K562 (cell line): ENCODE measurements around the gene ZCCHC24. TPM values are rescaled to one million over a fixed set of nuclear protein-coding genes. Genes with fewer than 3 reads are reported as not detected.
A peak's percentile ranks its signal among the peaks of the same experiment; 100 is the strongest.

Source experiments
- CLOCK ChIP-seq: fragments of 250-450 bp; sonication (Bioruptor Pico); IDR thresholded peaks from 2 replicates; pipeline ENCODE4 v1.4.0; 2020; ENCODE audit warnings: mild to moderate bottlenecking, moderate library complexity, borderline replicate concordance
- E2F8 ChIP-seq: fragments of 450-650 bp; IDR thresholded peaks from 2 replicates; pipeline ENCODE4 v1.7.1; 2018; ENCODE audit warnings: mild to moderate bottlenecking, low read depth; ENCODE audit not compliant: partially characterized antibody
- ETV6 ChIP-seq, 3 experiments: fragments of 150-350 bp in 1 of 3; sonication (generic) in 1 of 3; formaldehyde crosslinking in 1 of 3; IDR thresholded peaks; 2 replicates each; pipeline versions ENCODE4 v1.6.1 to v1.8.0; 2014 to 2022; ENCODE audit warnings: borderline replicate concordance in 2 of 3, low read depth in 2 of 3, antibody characterized with exemption in 1 of 3, low read length in 1 of 3, mild to moderate bottlenecking in 1 of 3, missing genetic modification reagents in 1 of 3
- FOXK2 ChIP-seq, 2 experiments: fragments of 450-650 bp; IDR thresholded peaks in 1 of 2; conservative IDR thresholded peaks in 1 of 2; 2 replicates each; pipeline ENCODE4 v1.6.1; 2016; ENCODE audit warnings: low read depth in 2 of 2, mild to moderate bottlenecking in 1 of 2
- ID3 ChIP-seq, 2 experiments: fragments of 250-450 bp in 1 of 2; fragments of 450-650 bp in 1 of 2; sonication (Bioruptor Pico) in 1 of 2; IDR thresholded peaks; 2 replicates each; pipeline versions ENCODE4 v1.6.1 to v1.8.0; 2016 to 2021; ENCODE audit warnings: mild to moderate bottlenecking in 2 of 2, moderate library complexity in 2 of 2, missing compliant biosample characterization in 1 of 2, missing genetic modification characterization in 1 of 2
- JUND ChIP-seq, 2 experiments: IDR thresholded peaks; 2 replicates in 1 of 2; 3 replicates in 1 of 2; pipeline ENCODE4 v1.6.1; 2011; ENCODE audit warnings: borderline replicate concordance in 2 of 2, low read depth in 2 of 2, low read length in 2 of 2, improper control_type of control experiment in 1 of 2, missing biosample characterization in 1 of 2, missing genetic modification characterization in 1 of 2, missing genetic modification reagents in 1 of 2
- MAFG ChIP-seq: fragments of 450-650 bp; conservative IDR thresholded peaks from 2 replicates; pipeline ENCODE4 v1.6.1; 2016; ENCODE audit warnings: missing genetic modification characterization, missing compliant biosample characterization
- PRDM10 ChIP-seq: fragments of 450-650 bp; IDR thresholded peaks from 2 replicates; pipeline ENCODE4 v1.6.1; 2018; ENCODE audit not compliant: partially characterized antibody
- RFX7 ChIP-seq: fragments of 250-450 bp; sonication (Bioruptor Pico); IDR thresholded peaks from 2 replicates; pipeline ENCODE4 v1.5.1; 2021; ENCODE audit warnings: mild to moderate bottlenecking
- ZNF512 ChIP-seq: IDR thresholded peaks from 2 replicates; pipeline ENCODE4 v1.6.1; 2016; ENCODE audit warnings: missing genetic modification characterization, missing compliant biosample characterization
- polyA plus RNA-seq, 8 experiments: library from polyadenylated mRNA; depleted of rRNA in 4 of 8; stranded (reverse) in 5 of 8; unstranded in 3 of 8; fragments of >200 nt; fragmentation: Nextera tagmentation in 2 of 8; fragmentation: Illumina TruSeq in 1 of 8; extraction: Ambion mirVana in 2 of 8; extraction: Trizol in 1 of 8; gene quantifications; 2 replicates each; pipeline versions ENCODE4 v1.2.1 to v1.2.3, GENCODE V29; 2011 to 2014; ENCODE audit warnings: inconsistent platforms in 1 of 8, missing spikeins in 1 of 8
- total RNA-seq, 7 experiments: library from RNA; depleted of rRNA in 6 of 7; stranded (reverse); fragments of >200 nt in 6 of 7; fragmentation: Illumina TruSeq in 2 of 7; extraction: Trizol in 2 of 7; gene quantifications; 2 replicates each; pipeline versions ENCODE4 v1.2.1 to v1.2.3, GENCODE V29; 2011 to 2021; ENCODE audit warnings: low replicate concordance in 1 of 7

Gene ZCCHC24
- total and polyA plus RNA-seq, 9 of the 15 experiments (the other 6 are each of a cell fraction or from before 2014, with no cell fraction given), result 0.84 to 11.0 (median 4.6) TPM

GRCh38 chr10:79346388-79347225 is 98.8 kb downstream of the ZCCHC24 start (continued):
- TF ChIP-seq ID3 (CRISPR knock-in tag; IDR thresholded peaks at IDR 0.05), result no peak
- TF ChIP-seq ID3 (tag; IDR thresholded peaks at IDR 0.05), result no peak
- TF ChIP-seq CLOCK (CRISPR knock-in tag), result no peak
- TF ChIP-seq FOXK2 (conservative IDR thresholded peaks at IDR 0.05 in 1 of 2, IDR thresholded peaks at IDR 0.05 in 1 of 2; ENCODE audit: low read depth in 2 of 2), result no peak
- TF ChIP-seq ETV6 (IDR thresholded peaks at IDR 0.05; ENCODE audit: borderline replicate concordance in 1 of 2, low read depth in 2 of 2, low read length in 1 of 2), result no peak
- no peak for TF ChIP-seq ETV6 (CRISPR knock-in tag; IDR thresholded peaks at IDR 0.05; ENCODE audit: borderline replicate concordance)
- TF ChIP-seq RFX7 (CRISPR knock-in tag), result no peak
- TF ChIP-seq MAFG (tag), result no peak
- no peak for TF ChIP-seq ZNF512 (tag)
- TF ChIP-seq JUND (IDR thresholded peaks at IDR 0.05; ENCODE audit: borderline replicate concordance, low read depth, low read length), result no peak
- TF ChIP-seq JUND (tag; IDR thresholded peaks at IDR 0.05; ENCODE audit: borderline replicate concordance, low read depth, low read length), result 0 out of 3 replicates have a peak, but pooled peaks have one; percentile 42
- peak; percentile 15 for TF ChIP-seq E2F8
- no peak for TF ChIP-seq PRDM10
